Right kidney (tissue), 1 donor: ENCODE results near the gene CDK6.

Experiments
- DNase-seq: peaks from one replicate; pipeline ENCODE4 v3.0.0-alpha.2; 2016

Gene CDK6

GRCh38 chr7:92732316-92733036 is 103.9 kb downstream of the CDK6 start:
- no peak for DNase-seq

GRCh38 chr7:92731335-92732063 is 104.9 kb downstream of the CDK6 start:
- DNase-seq = no peak

GRCh38 chr7:92730808-92731207 is 105.6 kb downstream of the CDK6 start:
- DNase-seq = no peak

GRCh38 chr7:92729751-92730150 is 106.6 kb downstream of the CDK6 start:
- DNase-seq = no peak

- DNase-seq = no peak
These were observed 107.2 kb downstream of the CDK6 start for GRCh38 chr7:92729172-92729571.

GRCh38 chr7:92727755-92728154 is 108.6 kb downstream of the CDK6 start:
- DNase-seq = no peak

GRCh38 chr7:92725161-92725925 is 111.0 kb downstream of the CDK6 start:
- no peak for DNase-seq

- DNase-seq = no peak
These were observed 112.4 kb downstream of the CDK6 start for GRCh38 chr7:92723943-92724342.

GRCh38 chr7:92723205-92723604 is 113.2 kb downstream of the CDK6 start:
- no peak for DNase-seq

GRCh38 chr7:92722541-92722940 is 113.8 kb downstream of the CDK6 start:
- no peak for DNase-seq

- DNase-seq = no peak
These were observed 115.6 kb downstream of the CDK6 start for GRCh38 chr7:92720604-92721350.

GRCh38 chr7:92717993-92718716 is 118.2 kb downstream of the CDK6 start:
- DNase-seq = no peak

GRCh38 chr7:92717623-92717992 is 118.8 kb downstream of the CDK6 start:
- DNase-seq = no peak

GRCh38 chr7:92716825-92717580 is 119.4 kb downstream of the CDK6 start:
- DNase-seq = no peak

GRCh38 chr7:92715963-92716362 is 120.4 kb downstream of the CDK6 start:
- no peak for DNase-seq

- DNase-seq = no peak
These were observed 121.6 kb downstream of the CDK6 start for GRCh38 chr7:92714767-92715166.

GRCh38 chr7:92714280-92714679 is 122.1 kb downstream of the CDK6 start:
- DNase-seq = no peak

- DNase-seq = no peak
These were observed 126.5 kb downstream of the CDK6 start for GRCh38 chr7:92709912-92710311.

- DNase-seq = no peak
These were observed 127.2 kb downstream of the CDK6 start for GRCh38 chr7:92709150-92709549.

GRCh38 chr7:92708111-92709042 is 128.0 kb downstream of the CDK6 start:
- no peak for DNase-seq
